CD4-positive, alpha-beta T cell (primary cell): Measurements from ENCODE around the gene HS6ST3. TPM values are rescaled to one million over a fixed set of nuclear protein-coding genes. Genes with fewer than 3 reads are reported as not detected.

ENCODE experiments used
- ATAC-seq: fragments of 200-7000 bp; cut with Tn5 transposase; one replicate; pipeline ENCODE4 v1.10.0; 2022; ENCODE audit warnings: mild to moderate bottlenecking; ENCODE audit not compliant: poor library complexity
- CTCF ChIA-PET: fragments of 350-600 bp; sonication (Branson Sonifier 250); formaldehyde crosslinking; loops from one replicate; lab custom pipeline; 2021; ENCODE audit warnings: antibody characterized with exemption, inconsistent platforms; lab: Charles Lee
- POLR2A ChIA-PET: fragments of 350-600 bp; sonication (Branson Sonifier 250); formaldehyde crosslinking; loops from one replicate; lab custom pipeline; 2021; ENCODE audit warnings: antibody characterized with exemption, inconsistent platforms; lab: Charles Lee
- DNase-seq, 14 experiments: peaks; one replicate each; pipeline ENCODE4 v3.0.0-alpha.2; 2013 to 2020; ENCODE audit warnings: mixed read lengths in 2 of 14
- H3K27ac ChIP-seq, 2 donors: one replicate each; pipeline versions ENCODE4 v1.5.1 to v1.7.0; 2013; ENCODE audit warnings: low read length in 2 of 2, low read depth in 1 of 2, mild to moderate bottlenecking in 1 of 2
- H3K27me3 ChIP-seq, 2 experiments: 1 replicate in 1 of 2; 2 replicates in 1 of 2; pipeline versions ENCODE4 v1.6.1 to v1.7.0; 2013; ENCODE audit warnings: low read length in 2 of 2, control low read depth in 1 of 2, mild to moderate bottlenecking in 1 of 2, moderate library complexity in 1 of 2; ENCODE audit not compliant: insufficient read depth in 2 of 2, control insufficient read depth in 1 of 2
- H3K36me3 ChIP-seq: one replicate; pipeline ENCODE4 v1.6.1; 2013; ENCODE audit warnings: low read length, control low read depth; ENCODE audit not compliant: insufficient read depth
- H3K4me1 ChIP-seq: one replicate; pipeline ENCODE4 v1.6.1; 2013; ENCODE audit warnings: low read length, control low read depth; ENCODE audit not compliant: insufficient read depth
- H3K4me3 ChIP-seq: one replicate; pipeline ENCODE4 v1.5.1; 2013; ENCODE audit warnings: mild to moderate bottlenecking, low read length, moderate library complexity
- H3K9me3 ChIP-seq, 2 experiments: 1 replicate in 1 of 2; 2 replicates in 1 of 2; pipeline versions ENCODE4 v1.6.1 to v1.7.0; 2013; ENCODE audit warnings: low read length in 2 of 2, mild to moderate bottlenecking in 2 of 2, control low read depth in 1 of 2, moderate library complexity in 1 of 2; ENCODE audit not compliant: control insufficient read depth in 1 of 2, insufficient read depth in 1 of 2
- H3K27ac Mint-ChIP-seq: one replicate; pipeline ENCODE4 v1.8.0; 2020; ENCODE audit warnings: mixed read lengths
- H3K27me3 Mint-ChIP-seq: one replicate; pipeline ENCODE4 v1.8.0; 2021; ENCODE audit warnings: mixed read lengths
- H3K36me3 Mint-ChIP-seq: one replicate; pipeline ENCODE4 v1.8.0; 2021; ENCODE audit warnings: low read depth, mixed read lengths
- H3K4me1 Mint-ChIP-seq: one replicate; pipeline ENCODE4 v1.8.0; 2021; ENCODE audit warnings: low read depth, mixed read lengths
- H3K4me3 Mint-ChIP-seq: one replicate; pipeline ENCODE4 v1.8.0; 2020; ENCODE audit warnings: mild to moderate bottlenecking, mixed read lengths
- H3K9me3 Mint-ChIP-seq: one replicate; pipeline ENCODE4 v1.8.0; 2020; ENCODE audit warnings: mixed read lengths
- CTCF ChIP-seq: fragments of 200-600 bp; IDR thresholded peaks from one replicate; pipeline ENCODE4 v1.8.0; 2022; ENCODE audit warnings: antibody characterized with exemption, mild to moderate bottlenecking
- intact Hi-C, 2 experiments: fragments of 100-400 bp; cut with DNase I in 1 of 2; cut with micrococcal nuclease in 1 of 2; formaldehyde crosslinking; loops; one replicate each; pipeline versions ENCODE4 v1.15.1 to v1.9.0; 2023 to 2025; cut with DNase I, micrococcal nuclease
- total RNA-seq, 174 experiments: library from RNA in 2 of 174; stranded (reverse) in 2 of 174; gene quantifications; one replicate each; pipeline ENCODE4 v1.2.3 and lab custom pipeline; 2021 to 2026

HS6ST3 gene
- total RNA-seq, 2 experiments from 2014 or later: not detected

DNA sequence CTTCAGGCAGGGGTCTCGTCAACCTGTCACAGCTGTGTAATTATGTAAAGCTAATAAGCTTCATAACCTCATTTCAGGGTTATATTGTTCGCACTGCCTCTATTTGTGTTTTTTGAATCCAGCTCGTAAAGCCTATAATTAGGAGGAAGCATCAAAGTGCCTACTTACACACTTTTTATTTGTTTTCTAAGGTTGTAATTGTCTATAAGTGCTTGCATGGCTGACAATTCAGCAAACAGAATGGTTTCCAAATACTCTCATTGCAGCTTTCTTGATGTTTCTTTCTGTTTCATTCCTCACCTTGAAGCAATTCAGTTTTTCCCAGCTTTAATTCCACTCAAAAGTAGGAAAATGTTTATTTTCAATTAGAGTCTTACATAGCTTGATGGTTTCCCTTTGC lies 336.3 kb downstream of the HS6ST3 start:
- H3K4me1 Mint-ChIP-seq: no peaks in the 10 kb centered on the region
- POLR2A ChIA-PET: no interaction called here
- no peak for ATAC-seq
- Histone ChIP-seq H3K4me3 (no peak overlapping the region), H3K9me3 (peaks cover 0 to 8% of the 10 kb centered on the region in 2 experiments), H3K36me3 (no peaks in the 10 kb centered on the region), H3K4me1 (no peaks in the 10 kb centered on the region), H3K27ac (no peak overlapping the region), H3K27me3 (no peaks in the 10 kb centered on the region)
- H3K27me3 Mint-ChIP-seq: no peaks in the 10 kb centered on the region
- peaks cover 10% of the 10 kb centered on the region for H3K9me3 Mint-ChIP-seq
- intact Hi-C loops: no loop called here
- CTCF ChIA-PET: no interaction called here
- no peak overlapping the region for H3K4me3 Mint-ChIP-seq
- no peak for TF ChIP-seq CTCF
- H3K27ac Mint-ChIP-seq: no peak overlapping the region
- DNase-seq: no peak
- no peaks in the 10 kb centered on the region for H3K36me3 Mint-ChIP-seq

GRCh38 chr13:96428911-96429310 lies 339.0 kb downstream of the HS6ST3 start:
- ChIA-PET POLR2A (no interaction called here), CTCF (no interaction called here)
- Mint-ChIP-seq H3K27me3 (no peaks in the 10 kb centered on the region), H3K9me3 (peaks cover 6% of the 10 kb centered on the region), H3K4me3 (no peak overlapping the region), H3K27ac (no peak overlapping the region), H3K36me3 (no peaks in the 10 kb centered on the region), H3K4me1 (no peaks in the 10 kb centered on the region)
- H3K9me3 ChIP-seq: peaks cover 0 to 8% of the 10 kb centered on the region in 2 experiments
- H3K27ac ChIP-seq: no peak overlapping the region
- no peak for TF ChIP-seq CTCF
- intact Hi-C loops: no loop called here
- H3K4me3 ChIP-seq: no peak overlapping the region
- H3K36me3 ChIP-seq: no peaks in the 10 kb centered on the region
- H3K27me3 ChIP-seq: no peaks in the 10 kb centered on the region
- H3K4me1 ChIP-seq: no peaks in the 10 kb centered on the region
- DNase-seq (no peak), ATAC-seq (no peak)

GRCh38 chr13:96431044-96431581 lies 341.2 kb downstream of the HS6ST3 start:
- CTCF ChIA-PET: no interaction called here
- intact Hi-C loops: no loop called here
- ATAC-seq (no peak), DNase-seq (no peak)
- H3K36me3 ChIP-seq: no peaks in the 10 kb centered on the region
- Mint-ChIP-seq H3K4me3 (no peak overlapping the region), H3K36me3 (no peaks in the 10 kb centered on the region), H3K4me1 (no peaks in the 10 kb centered on the region), H3K27me3 (no peaks in the 10 kb centered on the region), H3K27ac (no peak overlapping the region), H3K9me3 (peaks cover 8% of the 10 kb centered on the region)
- no peaks in the 10 kb centered on the region for H3K27me3 ChIP-seq
- H3K4me1 ChIP-seq: no peaks in the 10 kb centered on the region
- POLR2A ChIA-PET: no interaction called here
- H3K9me3 ChIP-seq: peaks cover 0 to 8% of the 10 kb centered on the region in 2 experiments
- H3K4me3 ChIP-seq: no peak overlapping the region
- no peak overlapping the region for H3K27ac ChIP-seq
- TF ChIP-seq CTCF: no peak
